Renal pelvis (tissue), 4 donors: Measurements from ENCODE around the gene ME3. TPM values are rescaled to one million over a fixed set of nuclear protein-coding genes. Genes with fewer than 3 reads are reported as not detected.
A peak's percentile ranks its signal among the peaks of the same experiment; 100 is the strongest.

Experiments
- DNase-seq: peaks from one replicate; pipeline ENCODE4 v3.0.0-alpha.2; 2013
- polyA plus RNA-seq, 3 donors: library from polyadenylated mRNA; unstranded; fragments of 120-200 nt; gene quantifications; one replicate each; pipeline ENCODE4 v1.2.1, GENCODE V29; 2013; ENCODE audit not compliant: insufficient read length in 3 of 3

Gene ME3
- polyA plus RNA-seq, 3 donors = 24.7 to 31.1 (median 28.2) TPM

GRCh38 chr11:86696004-86696403, 23.6 kb upstream of the ME3 start:
- DNase-seq = no peak

DNA sequence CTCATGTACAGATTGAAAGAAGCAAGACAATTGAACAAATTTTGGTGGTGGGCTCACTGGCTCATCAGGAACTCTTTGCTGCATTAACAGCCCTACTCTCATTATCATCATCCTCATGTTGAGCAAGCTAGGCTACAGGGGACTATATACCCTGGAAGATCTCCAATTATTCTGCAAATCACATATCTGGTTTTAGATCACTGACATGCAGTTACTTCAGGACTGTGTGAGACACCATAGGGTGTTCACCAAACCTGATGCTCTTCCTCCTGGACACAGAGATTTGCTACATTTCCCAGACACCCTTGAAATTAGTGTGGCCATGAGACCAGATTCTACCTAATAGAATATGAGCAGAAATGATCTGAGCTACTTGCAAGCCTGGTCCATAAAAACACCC, 23.0 kb upstream of the ME3 start:
- DNase-seq = no peak

DNA sequence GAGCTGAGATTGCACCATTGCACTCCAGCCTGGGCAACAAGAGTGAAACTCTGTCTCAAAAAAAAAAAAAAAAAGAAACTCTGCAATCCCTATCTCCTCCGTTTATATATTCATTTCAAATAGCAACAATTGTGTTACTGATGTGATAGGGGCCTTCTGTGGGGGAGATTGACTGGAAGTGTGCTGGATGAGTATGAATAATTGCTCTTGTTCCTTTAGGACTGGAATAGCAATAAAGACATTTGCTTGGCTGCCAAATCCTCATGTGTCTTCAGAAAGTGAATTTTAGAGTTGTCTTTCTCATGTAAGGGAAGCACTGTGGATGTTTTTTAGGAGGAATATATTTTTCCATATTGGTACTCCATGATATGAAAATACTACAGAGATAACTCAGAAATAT, 21.1 kb upstream of the ME3 start:
- DNase-seq = no peak

- DNase-seq = no peak
Measured at GRCh38 chr11:86692746-86693145, 20.3 kb upstream of the ME3 start.

- DNase-seq = no peak
Measured at GRCh38 chr11:86692317-86692716, 19.9 kb upstream of the ME3 start.

DNA sequence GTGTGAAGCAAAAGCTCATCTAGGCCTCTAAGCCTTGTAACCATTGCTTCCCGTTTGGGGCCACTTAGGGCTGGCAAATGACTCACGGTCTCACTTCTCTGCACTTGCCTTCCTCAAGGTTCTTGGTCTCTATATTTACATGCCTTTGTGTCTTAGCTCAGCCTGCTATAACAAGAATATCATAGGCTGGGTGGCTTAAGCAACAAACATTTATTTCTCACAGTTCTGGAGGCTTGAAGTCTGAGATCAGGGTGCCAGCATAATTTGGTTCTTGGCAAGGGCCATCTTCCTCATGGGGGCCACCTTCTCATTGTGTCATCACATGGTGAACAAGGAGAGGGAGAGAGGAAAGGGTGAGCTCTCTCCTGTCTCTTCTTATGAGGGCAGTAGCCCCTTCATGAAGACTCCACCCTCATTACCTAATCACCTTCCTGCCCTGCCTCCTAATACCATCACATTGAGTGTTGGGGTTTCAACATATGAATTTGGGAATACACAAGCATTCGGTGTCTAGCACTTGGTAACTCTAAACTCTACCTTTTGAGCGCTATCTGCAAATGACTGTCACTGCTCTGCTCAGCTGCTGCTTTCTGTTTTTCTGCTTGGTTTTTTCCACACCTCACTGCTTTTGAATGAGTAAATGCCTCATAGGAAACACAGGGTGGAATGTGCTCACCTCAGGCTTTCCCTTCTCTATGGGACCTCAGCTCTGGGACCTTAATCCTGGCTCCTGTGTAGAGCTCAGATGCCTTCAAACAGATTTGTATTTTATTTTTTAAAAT, 16.2 kb upstream of the ME3 start:
- DNase-seq = no peak

- no peak for DNase-seq
Measured at GRCh38 chr11:86687185-86687778, 14.9 kb upstream of the ME3 start.

GRCh38 chr11:86686531-86686930, 14.1 kb upstream of the ME3 start:
- no peak for DNase-seq

DNA sequence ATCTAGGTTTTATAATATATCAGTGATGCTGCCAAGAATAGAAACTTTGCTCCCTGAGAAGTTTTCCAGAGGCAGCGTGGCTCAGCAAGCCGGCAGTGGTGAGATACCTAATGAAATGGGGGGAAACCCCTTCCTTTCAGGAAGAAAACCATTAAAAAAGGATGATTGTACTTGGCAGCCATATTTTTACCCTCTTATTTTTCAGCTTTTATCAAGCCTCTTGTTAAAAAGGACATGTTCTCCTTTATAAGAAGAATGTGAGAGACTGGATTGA, 9.0 kb upstream of the ME3 start:
- no peak for DNase-seq

GRCh38 chr11:86680716-86681482, 8.5 kb upstream of the ME3 start:
- DNase-seq = no peak

GRCh38 chr11:86678823-86679222, 6.4 kb upstream of the ME3 start:
- DNase-seq = no peak

- DNase-seq = no peak
Measured at GRCh38 chr11:86678296-86678695, 5.9 kb upstream of the ME3 start.

DNA sequence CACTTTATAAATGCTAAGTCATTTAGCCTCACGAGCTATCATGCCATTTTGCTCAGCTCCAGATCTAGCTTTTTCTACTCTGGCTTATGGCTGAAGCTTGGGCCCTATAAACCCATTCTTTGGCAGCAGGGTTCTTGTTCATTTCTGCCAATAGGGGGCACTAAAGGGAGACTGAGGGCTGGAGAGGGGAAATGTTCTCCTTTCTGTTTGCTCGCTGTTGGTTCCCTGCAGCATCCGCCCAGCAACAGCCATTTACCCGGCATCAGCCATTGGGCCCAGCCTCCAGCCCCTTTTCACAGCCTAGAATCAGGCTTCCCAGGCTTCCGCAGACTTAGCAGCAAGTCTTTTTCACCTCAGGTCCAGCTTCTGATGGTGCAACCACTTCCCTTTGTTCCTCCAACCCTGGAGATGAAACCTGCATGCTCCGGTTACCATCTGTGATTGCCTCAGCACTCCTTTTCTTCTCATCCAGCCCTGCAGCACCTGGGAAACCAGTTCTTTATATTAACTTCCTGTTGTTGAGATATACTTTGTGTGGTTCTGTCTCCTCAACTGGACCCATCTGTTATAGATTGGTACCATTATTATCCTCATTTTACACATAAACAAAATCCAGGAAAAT, 4.2 kb upstream of the ME3 start:
- DNase-seq = no peak

- no peak for DNase-seq
Measured at GRCh38 chr11:86676010-86676409, 3.6 kb upstream of the ME3 start.

DNA sequence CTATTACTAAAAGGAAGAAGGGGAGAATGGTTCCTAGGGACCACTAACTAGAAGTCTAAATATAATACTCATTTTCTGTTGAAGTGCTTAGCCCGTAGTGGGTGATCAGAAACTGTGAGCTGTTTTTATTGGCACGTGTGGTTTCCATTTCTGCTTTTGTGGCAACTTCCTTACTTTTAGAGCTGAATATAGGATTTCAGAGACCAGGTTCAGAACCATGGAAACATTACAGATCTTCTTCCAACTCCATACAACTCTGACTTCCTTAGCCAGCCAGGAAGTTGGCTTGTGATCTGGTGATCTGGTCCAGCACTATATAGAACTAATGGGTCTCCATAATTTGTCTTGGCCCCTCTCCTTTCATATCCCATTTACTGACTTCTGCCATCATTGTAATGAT, 2.6 kb upstream of the ME3 start:
- no peak for DNase-seq

- no peak for DNase-seq
Measured at GRCh38 chr11:86673872-86674750, 1.7 kb upstream of the ME3 start.

DNA sequence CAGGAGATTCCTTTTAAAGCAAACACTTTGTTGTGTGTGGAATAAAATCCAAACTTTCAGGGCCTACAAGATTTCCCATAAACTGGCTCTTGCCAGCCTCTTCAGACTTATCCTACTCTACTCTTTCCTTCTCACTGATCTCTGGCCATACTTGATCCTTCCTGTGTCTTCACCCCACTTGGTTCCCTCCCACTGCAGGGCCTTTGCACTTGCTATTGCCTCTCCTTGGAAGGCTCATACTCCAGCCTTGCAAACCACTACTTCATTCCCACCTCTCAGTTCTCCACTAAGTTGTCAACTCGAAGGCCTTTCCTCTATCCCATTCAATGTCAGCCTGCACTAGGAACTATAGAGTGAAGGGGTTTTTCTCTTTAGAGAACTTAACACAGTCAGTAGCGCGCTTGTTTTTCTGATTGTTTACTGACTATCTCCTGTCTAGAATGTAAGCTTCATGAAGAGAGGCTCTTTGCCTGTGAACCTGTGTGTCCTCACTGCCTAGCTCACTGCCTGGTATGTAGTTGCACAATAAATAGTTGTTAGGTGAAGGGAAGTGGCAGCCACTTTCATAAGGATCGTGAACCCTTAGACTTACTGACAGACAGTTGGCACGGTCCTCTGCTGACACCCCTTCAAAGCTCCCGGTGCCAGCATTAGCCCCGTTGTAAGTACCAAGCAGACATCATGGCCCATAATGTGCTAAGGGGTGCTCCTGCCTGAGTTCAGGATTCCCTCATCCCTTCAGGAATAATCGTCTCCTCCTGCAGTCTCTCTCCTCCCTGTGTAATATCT, 833 bp upstream of the ME3 start:
- no peak for DNase-seq

DNA sequence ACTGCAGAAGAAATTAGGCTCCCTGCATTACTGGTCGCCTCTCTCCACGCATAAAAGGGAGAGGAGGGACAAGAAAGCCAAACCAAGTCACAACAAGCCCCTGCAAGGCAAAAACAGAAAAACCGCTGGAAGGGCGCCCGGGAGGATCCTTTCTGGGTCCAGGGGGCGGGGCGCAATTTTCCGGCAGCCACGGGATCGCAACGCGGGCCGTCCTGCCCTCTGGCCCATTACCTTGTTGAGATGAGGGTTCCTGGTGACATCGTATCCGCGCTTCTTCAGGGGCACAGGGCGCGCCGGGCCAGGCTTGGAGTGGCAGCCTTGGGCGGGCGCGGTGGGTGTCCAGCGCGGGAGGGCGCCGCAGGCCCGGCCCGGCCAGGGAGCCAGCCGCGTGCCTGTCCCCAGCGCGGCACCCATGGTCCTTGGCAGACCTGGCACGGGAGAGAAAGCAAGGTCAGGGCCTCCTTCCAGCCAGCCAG, 847 bp downstream of the ME3 start:
- peak; percentile 39 for DNase-seq

GRCh38 chr11:86670911-86671310, 1.5 kb downstream of the ME3 start:
- DNase-seq = no peak

DNA sequence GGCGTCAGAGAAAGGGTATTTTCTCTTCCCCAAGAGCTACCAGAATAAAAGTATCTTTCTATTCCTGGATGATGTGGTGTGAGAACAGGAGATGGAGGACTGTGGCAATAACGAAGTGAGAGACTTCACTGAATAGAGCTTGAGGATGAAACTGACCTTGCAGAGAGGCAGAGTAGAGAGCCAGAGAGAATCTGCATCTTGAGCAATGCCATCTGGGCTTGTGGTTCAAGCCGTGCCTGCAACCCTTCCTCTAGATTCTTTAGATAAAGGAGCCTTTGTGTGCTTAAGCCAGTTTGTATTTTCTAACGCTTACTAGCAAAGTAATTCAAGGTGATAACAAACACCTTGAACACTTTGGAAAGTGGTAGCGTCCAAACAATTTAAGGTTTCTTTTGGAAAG, 2.2 kb downstream of the ME3 start:
- DNase-seq = no peak

DNA sequence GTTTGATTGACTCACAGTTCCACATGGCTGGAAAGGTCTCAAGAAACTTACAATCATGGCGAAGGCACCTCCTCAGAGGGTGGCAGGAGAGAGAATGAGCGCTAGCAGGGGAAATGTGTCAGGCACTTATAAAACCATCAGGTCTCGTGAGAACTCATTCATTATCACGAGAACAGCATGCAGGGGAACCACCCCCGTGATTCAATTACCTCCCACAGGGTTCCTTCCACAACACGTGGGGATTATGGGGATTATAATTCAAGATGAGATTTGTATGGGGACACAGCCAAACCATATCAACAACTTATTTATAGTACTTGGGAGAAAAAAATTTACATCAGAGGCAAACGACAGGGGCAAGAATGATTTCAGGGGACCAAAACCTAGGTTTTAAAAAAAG, 3.0 kb downstream of the ME3 start:
- DNase-seq = no peak
